DOHH2 (cell line): ENCODE data around the gene ZFHX2.

Source experiments
- H3F3A ChIP-seq: fragments of 200-600 bp; sonication (generic), shearing (Covaris generic); 2 replicates; pipeline ENCODE4 v1.6.0; 2016; ENCODE audit warnings: antibody characterized with exemption, mild to moderate bottlenecking; ENCODE audit not compliant: control insufficient read depth, insufficient read depth
- H3K27ac ChIP-seq: fragments of 200-600 bp; sonication (generic); 2 replicates; pipeline ENCODE4 v1.5.1; 2014; ENCODE audit warnings: low read depth, mild to moderate bottlenecking, low read length, moderate library complexity
- H3K27me3 ChIP-seq: fragments of 200-600 bp; sonication (generic); 2 replicates; pipeline ENCODE4 v1.6.1; 2014; ENCODE audit warnings: mild to moderate bottlenecking, low read length, mixed read lengths; ENCODE audit not compliant: control insufficient read depth
- H3K36me3 ChIP-seq: fragments of 200-600 bp; sonication (generic); 2 replicates; pipeline ENCODE4 v1.6.1; 2014; ENCODE audit warnings: mild to moderate bottlenecking, low read length, moderate library complexity, mixed read lengths; ENCODE audit not compliant: control insufficient read depth
- H3K4me1 ChIP-seq: fragments of 200-600 bp; sonication (generic); 2 replicates; pipeline ENCODE4 v1.6.1; 2014; ENCODE audit warnings: mild to moderate bottlenecking, low read length, mixed read lengths; ENCODE audit not compliant: control insufficient read depth
- H3K4me2 ChIP-seq: fragments of 200-600 bp; sonication (generic); 2 replicates; pipeline ENCODE4 v1.6.0; 2014; ENCODE audit warnings: mild to moderate bottlenecking, low read length, moderate library complexity
- H3K4me3 ChIP-seq: fragments of 200-600 bp; sonication (generic); 2 replicates; pipeline ENCODE4 v1.5.1; 2014; ENCODE audit warnings: mild to moderate bottlenecking, low read length, mixed read lengths
- H3K79me2 ChIP-seq: fragments of 200-600 bp; sonication (generic); 2 replicates; pipeline ENCODE4 v1.6.1; 2014; ENCODE audit warnings: mild to moderate bottlenecking, low read length, mixed read lengths; ENCODE audit not compliant: control insufficient read depth
- H3K9me2 ChIP-seq: fragments of 200-600 bp; sonication (generic); replicated peaks from 2 replicates; pipeline ENCODE4 v1.6.1; 2014; ENCODE audit warnings: mild to moderate bottlenecking, low read length, mixed read lengths; ENCODE audit not compliant: control insufficient read depth
- H3K9me3 ChIP-seq: fragments of 200-600 bp; sonication (generic); 2 replicates; pipeline ENCODE4 v1.6.1; 2014; ENCODE audit warnings: antibody characterized with exemption, low read length, mixed read lengths; ENCODE audit not compliant: control insufficient read depth, insufficient read depth
- H4K20me1 ChIP-seq: fragments of 200-600 bp; sonication (generic); 2 replicates; pipeline ENCODE4 v1.6.0; 2014; ENCODE audit warnings: low read depth, mild to moderate bottlenecking, antibody characterized with exemption, low read length, moderate library complexity; ENCODE audit not compliant: control insufficient read depth, insufficient read depth
- CTCF ChIP-seq: fragments of 200-600 bp; sonication (generic); IDR thresholded peaks from one replicate; pipeline ENCODE4 v1.5.1; 2014; ENCODE audit warnings: antibody characterized with exemption, mild to moderate bottlenecking, low read depth, low read length; ENCODE audit not compliant: poor library complexity, severe bottlenecking
- EZH2phosphoT487 ChIP-seq: fragments of 200-600 bp; sonication (generic); IDR thresholded peaks from 2 replicates; pipeline ENCODE4 v1.6.1; 2017; ENCODE audit warnings: borderline replicate concordance, mild to moderate bottlenecking, antibody characterized with exemption, low read length, moderate library complexity, mixed read lengths

ZFHX2 gene

DNA sequence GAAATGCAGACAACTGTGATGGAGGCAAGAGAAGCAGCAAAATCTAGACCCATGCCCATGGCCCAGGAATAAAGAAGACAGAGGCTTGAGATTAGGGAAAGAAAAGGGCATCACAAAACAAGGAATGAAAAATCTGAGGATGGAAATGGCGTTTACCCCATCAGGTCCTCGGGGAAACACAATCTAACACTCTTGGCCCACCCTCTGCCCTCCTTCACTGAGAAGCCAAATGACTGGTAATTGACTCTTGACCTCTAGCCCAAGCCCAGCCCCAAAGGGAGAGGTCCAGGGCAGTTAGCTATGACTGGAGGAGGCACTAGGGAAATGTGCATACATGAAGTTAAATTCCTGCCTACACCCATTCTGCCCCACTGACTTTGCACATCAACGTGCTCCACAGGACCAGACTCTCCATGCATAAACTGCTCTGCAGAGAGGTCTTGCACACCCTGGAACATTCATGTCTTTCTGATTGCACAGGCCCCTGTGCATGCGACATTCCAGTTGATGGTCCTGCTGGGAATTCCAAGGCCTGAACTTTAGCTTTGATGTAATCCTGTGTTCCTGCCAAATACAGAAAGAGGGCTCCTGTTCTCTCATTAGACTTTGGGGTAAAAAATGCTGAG is 5.7 kb downstream of the ZFHX2 start:
- TF ChIP-seq EZH2phosphoT487 (no peak), CTCF (no peak)
- Histone ChIP-seq H3K4me2 (no peak overlapping the region), H3K79me2 (no peaks in the 10 kb centered on the region), H3K4me1 (peaks cover 13% of the 10 kb centered on the region), H3F3A (no peaks in the 10 kb centered on the region), H3K27me3 (peaks cover 13% of the 10 kb centered on the region), H3K36me3 (no peaks in the 10 kb centered on the region), H3K9me2 (no peaks in the 10 kb centered on the region), H3K9me3 (no peaks in the 10 kb centered on the region), H4K20me1 (no peaks in the 10 kb centered on the region), H3K4me3 (no peak overlapping the region), H3K27ac (no peak overlapping the region)

DNA sequence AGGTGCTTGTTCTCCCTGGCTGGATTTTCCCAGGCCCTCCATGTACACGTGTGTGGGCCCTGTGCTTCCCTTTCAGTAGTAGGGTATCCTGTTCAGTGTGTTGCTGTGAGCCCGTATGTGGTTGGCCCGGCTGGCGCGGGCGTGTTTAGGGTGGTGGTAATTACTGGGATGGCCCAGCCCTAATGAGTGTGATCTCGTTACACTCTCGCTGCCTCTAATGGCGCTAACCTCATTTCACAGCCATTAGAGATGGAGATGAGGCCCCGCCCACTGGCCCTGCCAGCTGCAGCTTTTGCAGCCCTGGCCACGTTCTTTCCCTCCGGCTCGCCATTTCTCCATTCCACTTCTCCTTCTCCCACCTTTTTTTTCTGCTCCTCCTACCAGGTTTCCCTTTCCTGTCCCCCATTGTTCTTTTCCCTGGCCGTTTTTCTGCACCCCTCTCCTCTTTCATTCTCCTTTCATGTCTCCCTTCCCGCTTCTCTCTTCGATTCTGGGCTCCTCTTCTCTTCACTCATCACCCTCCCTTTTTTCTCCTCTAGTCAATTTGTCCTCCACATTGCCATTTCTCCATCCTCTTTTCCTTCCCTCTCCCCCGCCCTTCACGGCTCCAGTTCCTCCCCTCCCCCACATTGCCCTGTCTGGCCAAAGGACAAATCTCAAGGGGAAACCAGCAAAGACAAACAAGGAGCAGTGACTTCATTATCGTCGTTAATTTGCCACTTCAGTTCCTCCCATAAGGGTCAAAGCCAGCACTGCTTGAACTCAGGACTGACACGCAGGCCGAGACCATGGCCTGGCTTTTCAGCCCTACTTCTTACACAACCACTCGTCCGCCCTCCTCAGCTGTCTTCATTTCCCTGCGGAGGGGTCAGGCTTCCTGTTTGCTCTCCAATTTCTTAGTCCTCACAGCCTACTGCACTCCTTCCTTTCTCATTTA is 6.8 kb downstream of the ZFHX2 start:
- peaks cover 6% of the 10 kb centered on the region for H3K4me1 ChIP-seq
- H3K4me3 ChIP-seq, result no peak overlapping the region

DNA sequence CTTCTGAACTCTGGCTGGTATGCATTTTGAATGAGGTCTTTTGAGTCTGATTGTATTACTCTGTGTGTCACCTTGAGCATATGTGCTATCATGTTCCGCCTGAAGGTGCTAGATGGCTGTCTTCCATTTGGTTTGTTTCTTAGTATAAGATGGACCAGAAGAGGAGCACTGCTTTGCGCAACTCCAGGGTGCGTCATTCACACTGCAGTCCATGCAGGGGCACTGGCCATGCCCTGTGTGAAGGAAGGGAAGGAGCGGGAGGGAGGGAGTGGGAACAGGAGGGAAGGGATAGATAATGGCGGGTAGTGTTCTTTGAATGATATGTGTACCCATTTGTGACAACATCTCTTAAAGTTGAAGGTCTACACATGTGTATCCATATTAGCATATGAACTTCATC is 8.2 kb downstream of the ZFHX2 start:
- Histone ChIP-seq H3K36me3 (no peaks in the 10 kb centered on the region), H3F3A (no peaks in the 10 kb centered on the region), H4K20me1 (no peaks in the 10 kb centered on the region), H3K27ac (no peak overlapping the region), H3K4me2 (no peak overlapping the region), H3K27me3 (peaks cover 2% of the 10 kb centered on the region; the same call in 1 of the 2 replicates), H3K9me2 (no peaks in the 10 kb centered on the region), H3K4me3 (no peak overlapping the region), H3K4me1 (peaks cover 6% of the 10 kb centered on the region), H3K9me3 (no peaks in the 10 kb centered on the region), H3K79me2 (no peaks in the 10 kb centered on the region)
- TF ChIP-seq CTCF, result no peak
- no peak for TF ChIP-seq EZH2phosphoT487

More for the DNA sequence above, 6.8 kb downstream of the ZFHX2 start:
- Histone ChIP-seq H3K9me2 (no peaks in the 10 kb centered on the region), H3K27ac (no peak overlapping the region), H3K27me3 (peaks cover 8% of the 10 kb centered on the region), H3K9me3 (no peaks in the 10 kb centered on the region), H3K36me3 (no peaks in the 10 kb centered on the region), H3K79me2 (no peaks in the 10 kb centered on the region), H3F3A (no peaks in the 10 kb centered on the region), H4K20me1 (no peaks in the 10 kb centered on the region), H3K4me2 (no peak overlapping the region)
- TF ChIP-seq CTCF, result no peak
- TF ChIP-seq EZH2phosphoT487, result no peak
